Neural crest cell (in vitro differentiated cells): ENCODE measurements around the gene KANK2. TPM values are rescaled to one million over a fixed set of nuclear protein-coding genes. Genes with fewer than 3 reads are reported as not detected.
A peak's percentile ranks its signal among the peaks of the same experiment; 100 is the strongest.

ENCODE experiments used
- DNase-seq: peaks from one replicate; pipeline ENCODE4 v3.0.0; 2021; ENCODE audit warnings: low read depth, mixed read lengths, low spot score
- H3K27ac Mint-ChIP-seq: one replicate; pipeline ENCODE4 v1.8.0; 2021; ENCODE audit warnings: mild to moderate bottlenecking, mixed read lengths; ENCODE audit not compliant: unreplicated experiment
- H3K27me3 Mint-ChIP-seq: 2 replicates; pipeline ENCODE4 v1.8.0; 2021; ENCODE audit warnings: low read depth, mild to moderate bottlenecking, mixed read lengths
- H3K36me3 Mint-ChIP-seq: 2 replicates; pipeline ENCODE4 v1.8.0; 2021; ENCODE audit warnings: low read depth, mild to moderate bottlenecking, mixed read lengths
- H3K4me1 Mint-ChIP-seq: 2 replicates; pipeline ENCODE4 v1.8.0; 2021; ENCODE audit warnings: mixed read lengths
- H3K4me3 Mint-ChIP-seq: one replicate; pipeline ENCODE4 v1.8.0; 2021; ENCODE audit warnings: mild to moderate bottlenecking, mixed read lengths
- H3K9me3 Mint-ChIP-seq: 2 replicates; pipeline ENCODE4 v1.8.0; 2021; ENCODE audit warnings: mixed read lengths
- CTCF ChIP-seq: fragments of 200-600 bp; sonication (generic); conservative IDR thresholded peaks from 2 replicates; pipeline ENCODE4 v1.5.0; 2021; ENCODE audit warnings: antibody characterized with exemption, mild to moderate bottlenecking
- total RNA-seq: library from RNA; stranded (reverse); gene quantifications from 2 replicates; pipeline ENCODE4 v1.2.1, GENCODE V29; 2021

KANK2 gene
- total RNA-seq, 1 donor from 2014 or later: 32.1 TPM

- no peak overlapping the region for H3K27ac Mint-ChIP-seq
- no peaks in the 10 kb centered on the region for H3K4me1 Mint-ChIP-seq
- H3K36me3 Mint-ChIP-seq: peaks cover 8% of the 10 kb centered on the region
- no peak overlapping the region for H3K4me3 Mint-ChIP-seq
- H3K27me3 Mint-ChIP-seq: no peaks in the 10 kb centered on the region
- no peaks in the 10 kb centered on the region for H3K9me3 Mint-ChIP-seq
- no peak for DNase-seq
- TF ChIP-seq CTCF: no peak
These were observed 23.7 kb downstream of the KANK2 start for GRCh38 chr19:11173516-11174155.

- H3K4me3 Mint-ChIP-seq: no peak overlapping the region
- H3K27ac Mint-ChIP-seq: no peak overlapping the region
- no peak for TF ChIP-seq CTCF
- no peaks in the 10 kb centered on the region for H3K9me3 Mint-ChIP-seq
- H3K27me3 Mint-ChIP-seq: no peaks in the 10 kb centered on the region
- peaks cover 12% of the 10 kb centered on the region for H3K36me3 Mint-ChIP-seq
- no peak for DNase-seq
- H3K4me1 Mint-ChIP-seq: no peaks in the 10 kb centered on the region
These were observed 24.8 kb downstream of the KANK2 start for GRCh38 chr19:11172576-11172975.

- Mint-ChIP-seq H3K4me3 (no peak overlapping the region), H3K27ac (no peak overlapping the region), H3K36me3 (peaks cover 10% of the 10 kb centered on the region), H3K4me1 (no peaks in the 10 kb centered on the region), H3K27me3 (no peaks in the 10 kb centered on the region), H3K9me3 (no peaks in the 10 kb centered on the region)
- no peak for TF ChIP-seq CTCF
- no peak for DNase-seq
These were observed 26.2 kb downstream of the KANK2 start for GRCh38 chr19:11171144-11171543.

GRCh38 chr19:11169896-11170678 lies 27.3 kb downstream of the KANK2 start:
- peak overlapping the region; percentile 78 for H3K27ac Mint-ChIP-seq
- H3K9me3 Mint-ChIP-seq: no peaks in the 10 kb centered on the region
- H3K27me3 Mint-ChIP-seq: no peaks in the 10 kb centered on the region
- H3K4me3 Mint-ChIP-seq: no peak overlapping the region
- no peak for DNase-seq
- H3K4me1 Mint-ChIP-seq: no peaks in the 10 kb centered on the region
- H3K36me3 Mint-ChIP-seq: peaks cover 10% of the 10 kb centered on the region
- no peak for TF ChIP-seq CTCF

- no peak for TF ChIP-seq CTCF
- no peaks in the 10 kb centered on the region for H3K9me3 Mint-ChIP-seq
- no peak overlapping the region for H3K27ac Mint-ChIP-seq
- no peak for DNase-seq
- H3K36me3 Mint-ChIP-seq: peaks cover 7% of the 10 kb centered on the region
- H3K27me3 Mint-ChIP-seq: no peaks in the 10 kb centered on the region
- H3K4me3 Mint-ChIP-seq: no peak overlapping the region
- H3K4me1 Mint-ChIP-seq: no peaks in the 10 kb centered on the region
These were observed 28.8 kb downstream of the KANK2 start for GRCh38 chr19:11168568-11168967.
